OCI-LY3 (cell line): ENCODE results near the gene GMPR.
"Not testable (repeated sequence)": the region's sequence is repeated elsewhere in the genome, so short reads cannot be mapped to it uniquely, and the experiment has no call there.

ENCODE experiments used
- H2AFZ ChIP-seq: fragments of 200-600, 300-600 bp; shearing (Covaris generic); 2 replicates; pipeline ENCODE4 v1.6.0; 2014; ENCODE audit warnings: antibody characterized with exemption, low read depth, low read length
- H3K27ac ChIP-seq: fragments of 200-600, 300-600 bp; sonication (generic); 2 replicates; pipeline ENCODE4 v1.5.1; 2014; ENCODE audit warnings: mild to moderate bottlenecking, low read length, moderate library complexity, mixed read lengths
- H3K27me3 ChIP-seq: fragments of 200-600, 300-600 bp; sonication (generic); 2 replicates; pipeline ENCODE4 v1.6.1; 2014; ENCODE audit warnings: low read depth, low read length, mixed read lengths
- H3K36me3 ChIP-seq: fragments of 200-600, 300-600 bp; sonication (generic); replicated peaks from 2 replicates; pipeline ENCODE3; 2014; ENCODE audit warnings: low read depth, low read length, mixed read lengths
- H3K4me1 ChIP-seq: fragments of 300-600, 200-600 bp; sonication (generic); 2 replicates; pipeline ENCODE4 v1.6.1; 2014; ENCODE audit warnings: low read length, mixed read lengths
- H3K4me2 ChIP-seq: fragments of 200-600, 300-600 bp; sonication (generic); 2 replicates; pipeline ENCODE4 v1.6.1; 2014; ENCODE audit warnings: low read length, mixed read lengths
- H3K4me3 ChIP-seq: fragments of 300-600, 200-600 bp; sonication (generic); 2 replicates; pipeline ENCODE4 v1.5.1; 2014; ENCODE audit warnings: antibody characterized with exemption, mild to moderate bottlenecking, low read length, moderate library complexity
- H3K79me2 ChIP-seq: fragments of 300-600, 200-600 bp; shearing (Covaris generic); 2 replicates; pipeline ENCODE4 v1.6.1; 2014; ENCODE audit warnings: mild to moderate bottlenecking, low read length, mixed read lengths
- H3K9ac ChIP-seq: fragments of 300-600, 200-600 bp; shearing (Covaris generic); 2 replicates; pipeline ENCODE4 v1.6.0; 2014; ENCODE audit warnings: mild to moderate bottlenecking, low read length, moderate library complexity
- H3K9me3 ChIP-seq: fragments of 200-600, 300-600 bp; shearing (Covaris generic); 2 replicates; pipeline ENCODE4 v1.6.1; 2014; ENCODE audit warnings: low read length, mixed read lengths; ENCODE audit not compliant: insufficient read depth
- H4K20me1 ChIP-seq: fragments of 200-600, 300-600 bp; sonication (generic); 2 replicates; pipeline ENCODE4 v1.6.1; 2016; ENCODE audit warnings: low read length, mixed read lengths; ENCODE audit not compliant: insufficient read depth
- EZH2phosphoT487 ChIP-seq: fragments of 200-600 bp; shearing (Covaris generic); IDR thresholded peaks from 2 replicates; pipeline ENCODE4 v1.6.1; 2018; ENCODE audit warnings: antibody characterized with exemption, mixed run types, low read depth
- TF ChIP-seq, protein P1 (sequence below): fragments of 200-600, 300-600 bp; sonication (generic); IDR thresholded peaks from 2 replicates; pipeline ENCODE4 v1.5.1; 2014; ENCODE audit warnings: antibody characterized with exemption, low read length, low read depth

Gene GMPR

DNA sequence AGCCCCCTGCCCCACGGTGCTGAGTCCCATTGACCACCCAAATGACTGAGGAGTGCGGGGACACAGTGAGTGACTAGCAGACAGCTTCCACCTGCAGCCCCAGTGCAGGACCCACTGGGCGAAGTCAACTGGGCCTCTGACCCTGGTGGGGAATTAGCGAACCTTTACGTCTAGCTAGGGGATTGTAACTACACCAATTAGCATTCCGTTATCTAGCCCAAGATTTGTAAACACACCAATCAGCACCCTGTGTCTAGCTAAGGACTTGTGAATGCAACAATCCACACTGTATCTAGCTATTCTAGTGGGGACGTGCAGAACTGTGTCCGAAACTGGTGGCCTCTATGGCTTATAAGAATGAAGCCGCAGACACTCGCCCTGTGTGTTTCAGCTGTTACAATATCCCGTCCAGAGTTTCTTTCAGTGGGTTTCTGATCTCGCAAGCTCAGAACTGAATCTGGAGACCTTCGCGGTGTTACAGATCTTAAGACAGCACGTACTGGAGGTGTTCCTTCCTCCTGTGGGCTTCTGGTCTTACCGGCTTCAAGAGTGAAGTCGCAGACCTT lies 21.1 kb upstream of the GMPR start:
- Histone ChIP-seq H3K4me2 (no peak overlapping the region), H3K4me1 (no peaks in the 10 kb centered on the region), H3K27ac (no peak overlapping the region), H3K36me3 (no peaks in the 10 kb centered on the region), H4K20me1 (no peaks in the 10 kb centered on the region), H3K9me3 (no peaks in the 10 kb centered on the region), H3K79me2 (no peaks in the 10 kb centered on the region), H2AFZ (no peak overlapping the region), H3K9ac (no peak overlapping the region), H3K4me3 (no peak overlapping the region), H3K27me3 (no peaks in the 10 kb centered on the region)
- no peak for TF ChIP-seq EZH2phosphoT487
- TF ChIP-seq, protein P1, sequence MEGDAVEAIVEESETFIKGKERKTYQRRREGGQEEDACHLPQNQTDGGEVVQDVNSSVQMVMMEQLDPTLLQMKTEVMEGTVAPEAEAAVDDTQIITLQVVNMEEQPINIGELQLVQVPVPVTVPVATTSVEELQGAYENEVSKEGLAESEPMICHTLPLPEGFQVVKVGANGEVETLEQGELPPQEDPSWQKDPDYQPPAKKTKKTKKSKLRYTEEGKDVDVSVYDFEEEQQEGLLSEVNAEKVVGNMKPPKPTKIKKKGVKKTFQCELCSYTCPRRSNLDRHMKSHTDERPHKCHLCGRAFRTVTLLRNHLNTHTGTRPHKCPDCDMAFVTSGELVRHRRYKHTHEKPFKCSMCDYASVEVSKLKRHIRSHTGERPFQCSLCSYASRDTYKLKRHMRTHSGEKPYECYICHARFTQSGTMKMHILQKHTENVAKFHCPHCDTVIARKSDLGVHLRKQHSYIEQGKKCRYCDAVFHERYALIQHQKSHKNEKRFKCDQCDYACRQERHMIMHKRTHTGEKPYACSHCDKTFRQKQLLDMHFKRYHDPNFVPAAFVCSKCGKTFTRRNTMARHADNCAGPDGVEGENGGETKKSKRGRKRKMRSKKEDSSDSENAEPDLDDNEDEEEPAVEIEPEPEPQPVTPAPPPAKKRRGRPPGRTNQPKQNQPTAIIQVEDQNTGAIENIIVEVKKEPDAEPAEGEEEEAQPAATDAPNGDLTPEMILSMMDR = no peak

DNA sequence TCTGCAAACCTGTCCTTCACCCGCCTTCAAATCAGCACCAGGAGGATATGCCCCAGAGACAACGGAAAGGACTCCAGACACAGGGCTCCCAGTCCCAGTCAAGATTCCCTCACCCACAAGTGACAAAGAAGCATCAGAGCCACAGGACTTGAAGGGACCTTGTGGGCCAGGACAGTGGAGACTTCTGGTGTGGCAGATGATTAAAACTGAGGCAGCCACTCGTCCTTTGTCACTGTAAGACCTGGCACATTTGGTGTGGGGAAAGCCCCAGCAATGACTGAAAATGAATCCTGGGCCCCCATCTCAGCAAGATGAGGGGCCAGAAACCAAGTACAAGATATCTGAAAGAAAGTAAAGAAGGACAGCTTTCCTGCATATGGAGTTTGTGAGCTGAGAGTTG lies 15.6 kb upstream of the GMPR start:
- Histone ChIP-seq H3K9me3 (no peaks in the 10 kb centered on the region), H3K4me3 (no peak overlapping the region), H3K4me2 (no peak overlapping the region), H3K36me3 (no peaks in the 10 kb centered on the region), H3K79me2 (no peaks in the 10 kb centered on the region), H3K4me1 (no peaks in the 10 kb centered on the region), H4K20me1 (no peaks in the 10 kb centered on the region), H3K27me3 (no peaks in the 10 kb centered on the region), H2AFZ (no peak overlapping the region), H3K27ac (no peak overlapping the region), H3K9ac (no peak overlapping the region)
- TF ChIP-seq EZH2phosphoT487 = no peak
- TF ChIP-seq, protein P1 = no peak

DNA sequence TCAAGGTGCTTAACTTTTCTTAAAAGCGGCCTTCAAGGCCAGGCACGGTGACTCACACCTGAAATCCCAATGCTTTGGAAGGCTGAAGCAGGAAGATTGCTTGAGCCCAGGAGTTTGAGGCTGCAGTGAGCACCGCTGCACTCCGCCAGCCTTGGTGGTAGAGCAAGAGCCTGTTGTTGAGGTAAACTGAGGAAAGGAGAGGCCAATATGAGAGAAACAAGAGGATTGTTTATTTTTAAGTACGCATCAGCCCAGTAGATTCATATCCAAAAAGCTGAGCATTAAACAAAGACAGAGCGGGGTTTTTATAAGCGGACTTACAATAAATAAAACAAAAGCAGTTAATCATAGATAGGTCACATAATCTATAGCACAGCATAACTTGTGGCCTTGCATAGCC lies 15.0 kb upstream of the GMPR start:
- H3K79me2 ChIP-seq = no peaks in the 10 kb centered on the region

DNA sequence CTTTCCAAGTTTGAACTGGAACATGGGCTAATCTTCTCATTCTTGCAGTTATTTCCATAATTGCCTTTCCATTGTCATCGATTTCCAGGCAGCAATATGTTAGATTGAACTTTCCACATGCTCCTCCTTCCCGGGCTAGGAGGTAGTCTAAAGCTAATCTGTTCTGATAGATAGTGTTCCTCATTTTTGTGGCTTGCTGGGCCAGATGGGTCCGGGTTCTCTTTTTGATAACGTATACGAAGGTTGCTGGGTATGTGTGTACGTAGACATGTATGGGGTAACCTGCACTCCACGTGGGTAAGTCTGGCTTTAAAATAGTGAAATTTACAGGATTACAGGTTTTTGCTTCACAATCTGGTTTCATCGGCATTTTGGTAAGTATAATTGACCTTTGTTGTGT lies 14.0 kb upstream of the GMPR start:
- Histone ChIP-seq H3K4me2 (no peak overlapping the region), H3K4me3 (no peak overlapping the region), H3K79me2 (no peaks in the 10 kb centered on the region), H3K36me3 (no peaks in the 10 kb centered on the region), H4K20me1 (no peaks in the 10 kb centered on the region), H2AFZ (no peak overlapping the region), H3K27ac (no peak overlapping the region), H3K4me1 (no peaks in the 10 kb centered on the region), H3K9me3 (no peaks in the 10 kb centered on the region), H3K27me3 (no peaks in the 10 kb centered on the region), H3K9ac (no peak overlapping the region)
- TF ChIP-seq, protein P1 = no peak
- no peak for TF ChIP-seq EZH2phosphoT487

More for the DNA sequence above, 15.0 kb upstream of the GMPR start:
- H3K4me3 ChIP-seq = no peak overlapping the region
- H3K27me3 ChIP-seq = no peaks in the 10 kb centered on the region
- H3K36me3 ChIP-seq = no peaks in the 10 kb centered on the region
- no peak overlapping the region for H3K27ac ChIP-seq
- H3K9ac ChIP-seq = no peak overlapping the region
- H3K9me3 ChIP-seq = no peaks in the 10 kb centered on the region
- no peaks in the 10 kb centered on the region for H3K4me1 ChIP-seq
- no peak overlapping the region for H3K4me2 ChIP-seq
- H4K20me1 ChIP-seq = no peaks in the 10 kb centered on the region
- TF ChIP-seq, protein P1 = no peak
- no peak for TF ChIP-seq EZH2phosphoT487
- H2AFZ ChIP-seq = no peak overlapping the region

DNA sequence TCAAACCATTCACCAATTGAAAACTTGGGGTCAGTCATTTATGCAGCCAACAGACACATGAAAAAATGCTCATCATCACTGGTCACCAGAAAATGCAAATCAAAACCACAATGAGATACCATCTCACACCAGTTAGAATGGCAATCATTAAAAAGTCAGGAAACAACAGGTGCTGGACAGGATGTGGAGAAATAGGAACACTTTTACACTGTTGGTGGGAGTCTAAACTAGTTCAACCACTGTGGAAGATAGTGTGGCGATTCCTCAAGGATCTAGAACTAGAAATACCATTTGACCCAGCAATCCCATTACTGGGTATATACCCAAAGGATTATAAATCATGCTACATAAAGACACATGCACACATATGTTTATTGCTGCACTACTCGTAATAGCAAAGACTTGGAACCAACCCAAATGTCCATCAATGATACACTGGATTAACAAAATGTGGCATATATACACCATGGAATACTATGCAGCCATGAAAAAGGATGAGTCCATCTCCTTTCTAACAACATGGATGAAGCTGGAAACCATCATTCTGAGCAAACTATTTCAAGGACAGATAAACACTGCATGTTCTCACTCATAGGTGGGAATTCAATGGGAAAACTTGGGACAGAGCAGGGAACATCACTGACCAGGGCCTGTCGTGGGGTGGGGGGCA lies 13.2 kb upstream of the GMPR start:
- not testable (repeated sequence) for H3K4me1 ChIP-seq, H4K20me1 ChIP-seq, H2AFZ ChIP-seq, H3K9ac ChIP-seq, H3K4me3 ChIP-seq, H3K36me3 ChIP-seq, H3K79me2 ChIP-seq, H3K4me2 ChIP-seq, H3K9me3 ChIP-seq, H3K27me3 ChIP-seq, H3K27ac ChIP-seq

DNA sequence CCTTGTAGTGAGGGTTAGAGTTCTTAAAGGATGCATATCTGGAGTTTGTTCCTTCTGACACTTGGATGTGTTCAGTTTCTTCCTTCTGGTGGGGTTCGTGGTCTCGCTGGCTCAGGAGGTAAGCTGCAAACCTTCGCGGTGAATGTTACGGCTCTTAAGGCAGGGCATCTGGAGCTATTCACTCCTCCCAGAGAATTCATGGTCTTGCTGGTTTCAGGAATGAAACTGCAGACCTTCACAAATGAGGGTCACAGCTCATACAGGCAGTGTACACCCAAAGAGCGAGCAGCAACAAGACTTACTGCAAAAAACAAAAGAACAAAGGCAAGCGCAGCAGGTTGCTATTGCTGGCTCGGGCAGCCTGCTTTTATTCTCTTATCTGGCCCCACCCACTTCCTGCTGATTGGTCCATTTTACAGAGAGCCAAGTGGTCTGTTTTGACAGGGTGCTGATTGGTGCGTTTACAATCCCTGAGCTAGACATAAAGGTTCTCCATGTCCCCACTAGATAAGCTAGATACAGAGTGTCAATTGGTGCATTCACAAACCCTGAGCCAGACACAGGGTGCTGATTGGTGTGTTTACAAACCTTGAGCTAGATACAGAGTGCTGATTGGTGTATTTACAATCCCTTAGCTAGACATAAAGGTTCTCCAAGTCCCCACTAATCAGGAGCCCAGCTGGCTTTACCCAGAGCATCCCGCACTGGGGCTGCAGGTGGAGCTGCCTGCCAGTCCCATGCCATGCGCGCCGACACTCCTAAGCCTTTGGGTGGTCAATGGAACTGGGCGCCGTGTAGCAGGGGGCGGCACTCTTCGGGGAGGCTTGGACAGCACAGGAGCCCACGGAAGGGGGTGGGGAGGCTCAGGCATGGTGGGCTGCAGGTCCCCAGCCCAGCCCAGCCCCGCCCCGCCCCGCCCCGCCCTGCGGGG lies 12.0 kb upstream of the GMPR start:
- not testable (repeated sequence) for H3K9me3 ChIP-seq, H3K4me3 ChIP-seq, H3K27ac ChIP-seq, H2AFZ ChIP-seq, H3K9ac ChIP-seq, H3K79me2 ChIP-seq, H3K36me3 ChIP-seq, H3K4me2 ChIP-seq, H4K20me1 ChIP-seq, H3K4me1 ChIP-seq, H3K27me3 ChIP-seq
